Stimulated activated effector memory CD8-positive, alpha-beta T cell treated with anti-CD3 and anti-CD28 coated beads, Interleukin-12 subunit alpha, Interleukin-12 subunit beta, amount 100 ng/mL, for 72 hours (primary cell): ENCODE data around the gene TK2.

Experiments
- ATAC-seq: fragments of 150-1000 bp; cut with Tn5 transposase; 2 replicates; pipeline ENCODE4 v1.10.0; 2021
- DNase-seq, 2 donors: peaks; one replicate each; pipeline ENCODE4 v3.0.0; 2021 to 2022; ENCODE audit warnings: low spot score in 2 of 2
- H3K27ac Mint-ChIP-seq: one replicate; pipeline ENCODE4 v1.8.0; 2022; ENCODE audit warnings: mild to moderate bottlenecking, mixed read lengths
- H3K36me3 Mint-ChIP-seq: one replicate; pipeline ENCODE4 v1.8.0; 2022; ENCODE audit warnings: mild to moderate bottlenecking, mixed read lengths
- H3K4me1 Mint-ChIP-seq: one replicate; pipeline ENCODE4 v1.8.0; 2022; ENCODE audit warnings: mixed read lengths
- H3K4me3 Mint-ChIP-seq: one replicate; pipeline ENCODE4 v1.8.0; 2022; ENCODE audit warnings: mild to moderate bottlenecking, mixed read lengths
- H3K9me3 Mint-ChIP-seq: one replicate; pipeline ENCODE4 v1.8.0; 2022; ENCODE audit warnings: mixed read lengths

TK2 gene

DNA sequence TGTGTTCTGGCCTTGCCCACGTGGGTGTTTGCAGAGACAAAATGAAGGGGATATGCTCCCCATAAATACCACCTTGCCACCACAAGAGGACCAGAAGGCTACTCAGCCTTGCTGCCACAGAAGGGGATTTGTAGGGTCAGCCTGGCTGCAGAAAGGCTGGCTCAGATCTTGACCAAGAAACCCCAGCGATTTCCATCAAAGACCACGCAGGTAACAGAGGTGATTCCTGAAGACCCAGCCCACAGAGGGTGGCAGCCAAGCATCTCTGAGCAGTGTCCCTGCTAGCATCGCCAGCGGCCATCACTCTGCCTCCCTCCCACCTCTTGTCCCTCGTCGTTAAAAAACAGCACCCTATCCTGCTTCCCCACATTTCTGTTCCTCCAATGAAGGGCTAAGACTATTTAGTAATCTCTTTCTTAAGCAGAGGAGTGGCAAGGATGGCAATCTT is 68.0 kb downstream of the TK2 start:
- Mint-ChIP-seq H3K4me1 (peaks cover 35% of the 10 kb centered on the region), H3K27ac (no peak overlapping the region), H3K4me3 (no peak overlapping the region), H3K9me3 (no peaks in the 10 kb centered on the region), H3K36me3 (no peaks in the 10 kb centered on the region)
- ATAC-seq, result no peak
- DNase-seq, result no peak

DNA sequence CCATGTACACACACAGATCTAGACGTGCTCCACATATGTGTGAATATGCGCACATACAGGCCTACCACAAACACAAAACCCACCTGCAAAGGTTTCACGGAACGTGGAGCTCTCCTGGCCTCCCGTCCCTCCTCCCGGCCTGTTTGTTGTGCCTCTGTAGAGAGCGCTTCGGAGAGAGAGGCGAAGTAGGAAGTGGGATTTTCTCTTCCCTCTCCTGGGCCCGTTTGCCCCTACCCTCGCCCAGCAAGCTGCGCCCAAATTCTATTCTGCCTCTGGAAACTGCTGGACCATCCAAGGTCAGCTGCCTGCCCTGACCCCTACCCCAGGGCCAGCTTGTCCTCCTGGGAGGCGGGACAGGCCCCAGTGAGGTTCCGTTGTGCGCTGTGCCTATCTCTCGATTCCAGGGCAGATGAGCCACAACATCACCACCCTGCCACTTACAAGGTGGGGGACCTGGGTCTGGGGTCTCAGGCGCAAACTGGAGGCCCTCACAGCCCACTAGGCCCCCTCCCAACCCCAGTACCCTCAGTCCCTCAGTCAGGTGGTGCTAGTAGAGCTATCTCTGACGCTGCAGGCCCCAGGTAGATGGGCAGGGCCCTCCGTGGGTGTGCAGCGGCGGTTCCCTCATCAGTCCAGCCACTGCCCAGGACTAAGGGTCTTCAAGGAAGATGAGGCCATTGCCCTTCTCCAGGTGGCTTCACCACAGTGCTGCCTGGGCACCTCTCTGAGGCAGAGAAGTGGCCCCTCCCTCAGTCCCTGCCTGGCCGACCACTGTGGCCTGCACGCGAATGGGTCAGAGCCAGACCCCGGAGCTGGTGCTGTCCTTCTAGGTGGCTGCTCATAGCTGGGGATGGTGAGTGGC is 68.6 kb downstream of the TK2 start:
- Mint-ChIP-seq H3K4me3 (no peak overlapping the region), H3K9me3 (no peaks in the 10 kb centered on the region), H3K4me1 (peaks cover 35% of the 10 kb centered on the region), H3K27ac (peak overlapping the region; percentile 48), H3K36me3 (no peaks in the 10 kb centered on the region)
- DNase-seq, result no peak
- ATAC-seq, result no peak

DNA sequence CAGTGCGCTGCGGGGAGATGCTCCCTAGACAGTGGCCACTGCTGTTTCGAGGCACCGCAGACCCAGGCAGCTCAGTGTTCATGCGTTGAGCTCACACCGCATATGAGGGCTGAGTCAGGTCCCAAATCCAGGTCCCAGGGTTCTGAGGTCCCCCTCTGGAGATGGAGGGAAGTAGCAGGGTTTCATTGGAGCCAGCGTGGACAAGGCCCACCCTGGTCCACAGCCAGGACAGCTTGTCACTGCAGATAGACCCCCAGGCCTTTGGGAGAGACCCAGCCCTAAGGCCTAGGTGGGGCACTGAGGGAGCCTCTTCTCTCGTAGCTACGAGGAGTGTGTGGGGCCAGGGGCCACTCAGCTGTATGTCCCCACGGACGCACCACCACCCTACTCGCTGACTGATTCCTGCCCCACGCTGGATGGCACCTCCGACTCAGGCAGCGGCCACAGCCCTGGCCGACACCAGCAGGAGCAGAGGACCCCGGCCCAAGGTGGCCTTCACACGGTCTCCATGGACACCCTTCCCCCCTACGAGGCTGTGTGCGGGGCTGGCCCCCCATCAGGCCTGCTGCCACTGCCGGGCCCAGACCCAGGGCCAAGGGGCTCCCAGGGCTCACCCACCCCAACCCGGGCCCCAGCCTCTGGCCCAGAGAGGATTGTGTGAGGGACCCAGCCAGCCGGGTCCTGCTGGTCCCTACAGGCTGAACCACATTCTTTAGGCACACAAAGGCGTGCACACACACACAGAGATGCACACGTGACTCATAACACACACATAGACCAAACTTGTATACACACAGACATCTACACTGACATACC is 69.4 kb downstream of the TK2 start:
- DNase-seq (no peak), ATAC-seq (no peak)
- no peaks in the 10 kb centered on the region for H3K9me3 Mint-ChIP-seq
- peak overlapping the region; percentile 48 for H3K27ac Mint-ChIP-seq
- peaks cover 37% of the 10 kb centered on the region for H3K4me1 Mint-ChIP-seq
- H3K4me3 Mint-ChIP-seq, result no peak overlapping the region
- H3K36me3 Mint-ChIP-seq, result no peaks in the 10 kb centered on the region

DNA sequence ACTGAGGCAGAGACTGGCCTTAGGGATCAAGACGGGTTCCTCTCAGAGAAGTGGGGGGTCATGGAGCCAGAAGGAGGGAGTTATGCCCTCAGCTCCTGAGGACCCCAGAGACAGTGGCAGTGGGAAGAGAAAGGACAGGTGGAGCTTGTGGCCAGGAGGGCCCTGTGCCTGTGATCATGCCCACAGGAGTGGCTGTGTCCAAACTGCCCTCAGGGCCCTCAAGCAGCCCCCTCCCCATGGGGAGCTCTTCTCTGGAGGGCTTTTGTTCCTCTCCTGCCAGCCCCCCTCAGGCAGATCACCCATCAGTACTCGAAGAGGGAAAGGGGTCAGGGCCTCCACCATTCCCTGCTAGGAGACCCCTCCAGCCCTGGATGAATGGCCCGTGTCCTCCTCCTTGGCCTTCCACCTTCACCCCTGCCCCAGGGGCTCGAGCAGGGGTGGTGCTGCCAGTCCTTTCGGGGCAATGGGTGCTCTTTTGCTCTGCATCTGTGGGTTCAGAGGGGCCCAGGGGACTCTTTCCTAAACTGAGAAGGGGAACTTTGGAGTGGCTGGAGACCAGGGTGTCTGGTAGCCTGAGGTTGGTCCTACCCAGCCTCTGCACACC is 70.2 kb downstream of the TK2 start:
- no peak for ATAC-seq
- no peak overlapping the region for H3K27ac Mint-ChIP-seq

DNA sequence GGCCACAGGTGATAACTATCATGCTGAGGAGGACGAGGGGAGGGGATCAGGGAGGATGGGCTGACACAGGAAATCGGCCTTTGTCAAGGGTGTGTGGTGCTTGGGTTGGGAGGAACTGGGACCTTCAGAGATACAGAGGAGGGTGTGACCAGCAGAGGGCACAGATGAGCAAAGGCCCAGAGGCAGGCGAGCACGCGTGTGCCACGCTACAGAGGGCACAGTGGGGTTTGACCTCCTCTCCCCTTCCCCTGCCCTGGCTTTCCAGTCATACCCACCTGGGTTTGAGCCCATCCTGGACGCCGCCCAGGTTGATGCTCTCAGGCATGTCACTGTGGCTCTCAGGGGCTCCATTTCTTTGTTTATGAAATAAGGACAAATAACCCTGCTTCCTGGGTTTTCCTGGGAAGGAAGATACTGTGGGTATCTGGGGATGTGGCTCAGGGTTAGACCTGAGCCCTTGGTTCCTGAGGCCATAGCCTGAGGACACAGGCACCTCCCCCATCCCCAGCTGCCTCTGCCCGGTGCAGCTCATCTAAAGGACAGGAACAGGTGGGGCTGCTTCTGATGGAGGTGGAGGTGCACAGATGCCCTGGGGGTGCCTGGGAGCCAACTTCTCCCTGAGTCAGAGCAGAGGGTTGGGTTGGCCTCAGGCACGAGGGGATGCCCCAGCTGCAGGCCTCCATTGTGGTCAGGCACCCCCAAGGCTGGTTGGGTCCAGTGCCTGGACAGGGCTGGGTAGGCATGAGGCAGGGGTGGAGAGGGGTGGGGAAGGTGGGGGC is 71.0 kb downstream of the TK2 start:
- peak; percentile 68 to 89 for DNase-seq
- Mint-ChIP-seq H3K9me3 (no peaks in the 10 kb centered on the region), H3K4me3 (no peak overlapping the region), H3K27ac (peak overlapping the region; percentile 72), H3K36me3 (no peaks in the 10 kb centered on the region), H3K4me1 (peaks cover 45% of the 10 kb centered on the region)
- peak; percentile 84 for ATAC-seq

More for the DNA sequence above, 70.2 kb downstream of the TK2 start:
- Mint-ChIP-seq H3K4me3 (no peak overlapping the region), H3K36me3 (no peaks in the 10 kb centered on the region), H3K4me1 (peaks cover 44% of the 10 kb centered on the region), H3K9me3 (no peaks in the 10 kb centered on the region)
- DNase-seq, result no peak

DNA sequence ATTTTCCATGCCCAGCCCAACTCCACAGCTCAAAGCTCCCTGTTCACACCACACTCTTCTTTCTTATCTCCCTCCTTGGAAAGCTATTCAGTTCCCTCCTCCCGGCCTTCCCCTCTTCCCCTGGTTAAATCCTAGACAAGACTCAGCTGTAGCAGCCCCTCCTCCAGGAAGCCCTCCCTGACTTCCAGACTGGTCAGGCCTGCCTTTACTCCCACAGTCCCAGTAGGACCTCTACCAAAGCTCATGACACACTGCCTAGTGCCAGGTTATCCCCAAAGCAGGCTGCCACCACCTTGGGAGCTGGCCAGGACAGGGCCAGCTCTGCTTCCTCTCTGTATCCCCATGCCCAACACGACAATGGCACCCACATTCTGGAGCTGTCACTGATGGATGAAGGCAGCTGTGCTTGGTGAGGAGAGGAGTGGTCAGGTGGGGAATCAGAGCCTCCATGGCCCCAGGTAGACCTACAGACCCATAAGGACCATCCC is 72.8 kb downstream of the TK2 start:
- ATAC-seq (no peak), DNase-seq (no peak)
- Mint-ChIP-seq H3K4me1 (peaks cover 39% of the 10 kb centered on the region), H3K36me3 (no peaks in the 10 kb centered on the region), H3K27ac (peak overlapping the region; percentile 34), H3K9me3 (no peaks in the 10 kb centered on the region), H3K4me3 (no peak overlapping the region)

DNA sequence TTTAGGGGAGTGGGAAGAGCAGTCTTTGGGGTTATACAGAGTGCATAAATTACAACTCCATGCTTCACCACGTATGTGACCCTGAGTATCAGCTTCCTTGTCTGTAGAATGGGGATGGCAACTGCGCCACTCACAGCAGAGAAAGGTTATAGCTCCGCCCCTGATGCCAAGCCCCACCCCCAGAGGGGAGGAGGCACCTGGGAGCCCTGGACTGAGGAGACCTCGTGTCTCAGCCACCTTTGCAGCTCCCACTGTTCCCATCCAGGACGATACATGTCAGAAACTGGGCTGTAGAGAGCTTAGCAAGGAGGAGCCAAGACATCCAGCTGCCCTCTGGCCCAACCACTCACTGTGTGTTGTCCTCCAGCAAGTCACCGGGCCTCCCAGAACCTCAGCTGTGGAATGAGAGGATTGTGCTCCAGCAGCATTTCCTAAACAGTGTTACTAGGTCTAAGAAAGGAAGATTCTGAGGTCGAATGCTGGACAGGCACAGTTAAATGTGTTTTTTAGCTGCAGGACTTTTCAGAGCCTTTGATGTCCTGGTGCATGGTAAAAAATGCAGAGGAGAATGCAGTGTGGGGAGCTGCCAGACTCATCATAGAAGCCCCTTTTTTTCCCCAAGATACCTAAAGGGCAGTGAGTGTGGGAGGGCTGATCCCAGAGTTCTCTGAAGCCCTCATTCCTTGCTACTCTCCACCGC is 73.4 kb downstream of the TK2 start:
- H3K4me1 Mint-ChIP-seq, result peaks cover 39% of the 10 kb centered on the region
- H3K4me3 Mint-ChIP-seq, result no peak overlapping the region
- H3K36me3 Mint-ChIP-seq, result no peaks in the 10 kb centered on the region
- no peaks in the 10 kb centered on the region for H3K9me3 Mint-ChIP-seq
- H3K27ac Mint-ChIP-seq, result no peak overlapping the region
- DNase-seq (peak in 1 of 2 donors; percentile 74), ATAC-seq (no peak)

DNA sequence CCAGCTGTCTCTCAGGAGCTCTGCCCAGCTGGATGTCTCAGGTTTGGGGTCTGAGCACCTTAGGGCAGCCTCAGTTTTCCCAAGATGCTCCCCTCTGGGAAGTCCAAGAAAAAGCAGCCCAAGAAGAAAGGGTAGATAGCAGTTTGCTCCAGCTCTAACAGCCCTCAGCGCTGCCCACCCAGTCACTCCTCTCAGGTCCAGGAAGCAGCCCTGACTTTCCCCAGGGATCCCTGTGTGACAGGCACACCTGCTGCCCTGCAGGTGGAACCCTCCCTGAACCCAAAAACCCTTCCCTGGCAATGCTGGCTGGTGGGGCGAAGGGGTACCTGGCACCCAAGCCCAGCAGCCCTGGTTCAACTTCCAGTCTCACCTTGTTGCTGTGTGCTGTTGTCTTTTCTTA is 74.7 kb downstream of the TK2 start:
- no peak for ATAC-seq
- Mint-ChIP-seq H3K36me3 (no peaks in the 10 kb centered on the region), H3K27ac (peak overlapping the region; percentile 88), H3K9me3 (no peaks in the 10 kb centered on the region), H3K4me1 (peaks cover 41% of the 10 kb centered on the region), H3K4me3 (peak overlapping the region; percentile 10)
- DNase-seq, result no peak

DNA sequence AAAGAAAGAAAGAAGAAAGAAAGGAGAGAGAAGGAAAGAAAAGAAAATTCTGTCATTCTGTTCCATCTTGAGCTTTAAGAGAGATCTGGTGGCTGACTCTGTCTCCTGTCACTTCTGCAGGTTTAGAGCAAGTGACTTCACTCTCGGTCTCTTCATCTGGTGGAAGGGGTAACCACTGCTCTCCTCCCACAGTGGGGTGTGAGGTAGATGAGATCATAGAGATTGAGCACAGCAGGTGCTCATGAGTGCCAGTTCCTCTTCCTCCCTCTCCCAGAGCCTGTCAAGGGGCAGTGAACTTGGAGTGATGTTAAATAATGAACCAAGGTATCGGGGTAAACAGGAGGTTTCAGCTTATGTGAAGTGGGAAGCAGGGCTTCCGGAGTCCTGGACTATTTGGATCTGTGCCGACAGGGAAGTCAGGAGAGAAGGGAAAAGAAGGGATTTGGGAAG is 75.1 kb downstream of the TK2 start:
- H3K9me3 Mint-ChIP-seq, result no peaks in the 10 kb centered on the region
- peaks cover 45% of the 10 kb centered on the region for H3K4me1 Mint-ChIP-seq
- H3K27ac Mint-ChIP-seq, result peak overlapping the region; percentile 88
- H3K4me3 Mint-ChIP-seq, result peak overlapping the region; percentile 10
- DNase-seq (peak; percentile 32 to 65), ATAC-seq (peak; percentile 97)
- no peaks in the 10 kb centered on the region for H3K36me3 Mint-ChIP-seq

DNA sequence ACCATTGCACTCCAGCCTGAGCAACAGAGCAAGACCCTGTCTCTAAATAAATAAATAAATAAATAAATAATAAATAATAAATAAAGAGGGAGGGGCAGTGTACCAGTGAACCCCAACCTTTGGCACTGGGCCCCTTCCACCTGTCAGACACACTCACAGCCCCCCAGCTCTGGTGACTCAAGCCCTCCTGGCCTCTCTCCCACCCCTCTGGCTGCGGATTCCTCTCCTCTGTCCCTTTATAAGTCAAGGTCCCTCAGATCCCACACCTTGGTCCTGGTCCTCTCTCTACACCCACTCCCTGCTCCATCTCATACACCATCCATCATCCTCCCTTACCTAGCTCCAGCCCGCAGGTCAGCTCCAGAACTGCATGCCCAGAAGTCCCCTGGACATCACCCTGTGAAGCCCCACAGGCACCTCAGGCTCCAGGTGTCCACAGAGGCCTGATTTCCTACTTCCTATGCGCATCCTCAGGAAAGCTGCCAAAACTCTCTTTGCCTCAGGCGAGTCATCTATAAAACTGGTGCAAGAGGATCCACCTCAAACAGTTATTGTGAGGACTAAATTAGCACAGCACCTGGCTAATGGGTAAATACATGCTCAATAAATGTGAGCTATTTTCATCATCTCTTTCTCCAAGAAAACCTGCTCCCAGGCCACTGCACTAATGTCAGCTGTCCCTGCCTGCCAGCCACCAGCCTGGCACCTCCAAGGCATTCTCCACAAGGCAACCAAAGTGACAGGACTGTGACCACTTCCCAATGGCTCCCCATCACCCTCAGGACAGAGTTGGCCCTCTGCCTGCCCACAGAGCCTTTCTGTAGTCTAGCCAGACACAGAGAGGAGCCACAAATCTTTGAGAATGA is 76.0 kb downstream of the TK2 start:
- no peaks in the 10 kb centered on the region for H3K36me3 Mint-ChIP-seq
- DNase-seq, result no peak
- no peak for ATAC-seq
- H3K27ac Mint-ChIP-seq, result peak overlapping the region; percentile 88
- no peak overlapping the region for H3K4me3 Mint-ChIP-seq
- no peaks in the 10 kb centered on the region for H3K9me3 Mint-ChIP-seq
- H3K4me1 Mint-ChIP-seq, result peaks cover 43% of the 10 kb centered on the region

DNA sequence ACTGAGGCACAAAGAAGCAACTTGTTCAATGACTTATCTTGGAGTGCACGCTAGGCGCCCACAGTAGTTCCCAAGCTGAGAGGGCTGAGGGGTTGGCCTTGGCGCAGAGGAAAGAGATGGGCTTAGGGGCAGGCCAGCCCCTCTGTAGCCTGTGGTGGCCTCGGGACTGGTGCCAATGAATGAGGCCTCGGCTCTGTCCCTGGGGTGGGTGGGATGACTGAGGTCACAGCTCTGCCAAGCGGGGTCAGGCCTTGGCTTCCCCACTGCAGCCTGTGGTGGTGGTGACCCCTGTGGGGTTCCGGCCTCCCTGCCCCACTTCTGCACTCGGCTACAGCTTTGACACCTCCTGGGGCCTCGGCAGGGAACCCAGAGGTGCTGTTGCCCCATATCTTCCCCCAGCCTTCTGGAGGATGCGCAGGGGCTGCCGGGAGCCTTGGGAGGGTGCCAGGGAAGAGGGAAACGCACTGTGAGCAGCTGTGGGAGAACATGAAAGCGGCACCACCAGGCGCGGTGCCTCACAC is 76.8 kb downstream of the TK2 start:
- no peak overlapping the region for H3K27ac Mint-ChIP-seq
- ATAC-seq (no peak), DNase-seq (no peak)
- H3K4me1 Mint-ChIP-seq, result peaks cover 36% of the 10 kb centered on the region
- no peaks in the 10 kb centered on the region for H3K9me3 Mint-ChIP-seq
- no peaks in the 10 kb centered on the region for H3K36me3 Mint-ChIP-seq
- H3K4me3 Mint-ChIP-seq, result no peak overlapping the region

DNA sequence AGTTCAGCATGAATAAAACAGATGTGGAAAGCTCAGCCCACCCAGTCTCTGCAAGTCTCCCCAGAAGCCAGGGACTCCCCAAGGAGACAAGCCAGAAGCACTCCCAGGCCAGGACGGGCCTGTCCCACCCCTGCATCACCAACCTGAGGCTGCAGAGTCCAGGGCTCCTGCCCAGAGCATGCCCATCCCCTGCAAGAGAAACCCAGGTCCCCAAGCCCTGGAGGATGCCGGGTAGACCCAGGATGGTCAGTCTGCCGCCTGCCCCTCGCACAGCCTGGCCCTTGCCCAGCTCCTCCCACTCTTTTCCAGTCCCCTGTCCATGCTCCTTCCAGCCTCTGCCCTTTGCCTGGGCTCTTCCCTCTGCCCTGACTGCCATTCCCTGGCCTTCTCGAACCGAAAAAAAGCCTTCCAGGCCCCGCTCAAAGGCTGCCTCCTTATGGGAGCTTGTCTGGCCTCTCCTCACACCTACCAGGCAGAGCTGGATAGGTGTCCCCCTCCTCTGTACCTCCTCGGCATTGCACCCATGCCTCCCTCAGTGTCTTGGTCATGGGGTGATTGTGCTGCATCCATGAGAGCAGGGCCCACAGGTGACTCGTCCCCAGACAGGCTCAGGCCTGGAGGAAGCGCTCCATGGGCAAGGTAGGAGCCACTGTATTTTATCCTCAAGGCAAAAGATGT is 78.1 kb downstream of the TK2 start:
- DNase-seq, result no peak
- Mint-ChIP-seq H3K4me1 (peaks cover 28% of the 10 kb centered on the region), H3K9me3 (no peaks in the 10 kb centered on the region), H3K36me3 (no peaks in the 10 kb centered on the region), H3K27ac (no peak overlapping the region), H3K4me3 (no peak overlapping the region)
- no peak for ATAC-seq

DNA sequence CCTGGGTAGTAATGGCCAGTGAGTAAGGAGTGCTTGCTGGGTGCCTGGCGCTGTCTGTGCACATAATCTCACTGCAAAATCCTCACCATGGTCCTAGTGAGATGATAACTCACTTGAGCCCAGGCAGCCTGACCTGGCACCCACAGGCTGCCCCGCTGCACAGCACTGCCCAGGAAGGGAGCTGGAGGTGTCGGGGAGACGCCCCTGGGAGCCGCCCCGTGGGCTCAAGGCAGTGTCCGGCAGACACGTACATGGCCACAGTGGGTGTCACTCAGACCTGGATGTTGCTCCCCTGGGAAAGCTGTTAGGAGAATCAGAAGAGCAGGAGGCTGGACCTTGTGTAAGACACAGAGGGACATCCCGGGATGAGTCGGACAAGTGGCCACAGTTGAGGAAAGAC is 78.7 kb downstream of the TK2 start:
- no peak overlapping the region for H3K27ac Mint-ChIP-seq
- ATAC-seq, result no peak
- H3K4me1 Mint-ChIP-seq, result peaks cover 28% of the 10 kb centered on the region
- H3K36me3 Mint-ChIP-seq, result no peaks in the 10 kb centered on the region
- H3K9me3 Mint-ChIP-seq, result peaks cover 2% of the 10 kb centered on the region
- DNase-seq, result no peak
- H3K4me3 Mint-ChIP-seq, result no peak overlapping the region
